GM21786 (cell line): ENCODE data around the gene PPP1R1B.

Experiments
- ATAC-seq: cut with Tn5 transposase; IDR thresholded peaks from one replicate; pipeline ENCODE4 v1.9.1; 2021; ENCODE audit not compliant: unreplicated experiment

Gene PPP1R1B

DNA sequence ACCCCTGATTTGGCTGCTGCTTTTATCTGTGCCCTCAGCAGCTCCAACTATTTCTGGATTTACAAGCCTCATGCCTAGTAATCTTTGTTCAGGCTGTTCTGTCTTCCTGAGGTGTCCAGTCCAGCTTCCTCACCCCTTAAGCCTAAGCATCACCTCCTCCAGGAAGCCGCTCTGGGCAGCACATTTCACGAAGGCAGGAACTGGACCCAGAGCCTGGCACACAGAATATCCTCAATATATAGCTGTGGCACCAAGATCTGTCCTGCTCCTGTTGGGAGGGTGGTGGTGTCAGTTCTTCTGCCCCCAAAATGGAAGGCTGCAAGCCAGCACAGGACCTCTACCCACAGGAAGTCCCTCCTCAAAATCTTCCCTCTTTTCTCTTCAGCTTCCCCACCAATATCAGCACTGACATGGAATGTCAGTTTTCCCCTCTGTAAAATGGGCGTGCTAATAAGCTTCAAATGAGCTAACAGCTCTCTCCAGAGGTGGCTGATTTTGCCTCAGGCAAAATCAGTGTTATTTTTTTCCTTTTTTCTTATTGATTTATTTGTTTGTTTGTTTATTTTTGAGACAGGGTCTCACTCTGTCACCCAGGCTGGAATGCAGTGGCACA is 12.1 kb upstream of the PPP1R1B start:
- no peak for ATAC-seq

DNA sequence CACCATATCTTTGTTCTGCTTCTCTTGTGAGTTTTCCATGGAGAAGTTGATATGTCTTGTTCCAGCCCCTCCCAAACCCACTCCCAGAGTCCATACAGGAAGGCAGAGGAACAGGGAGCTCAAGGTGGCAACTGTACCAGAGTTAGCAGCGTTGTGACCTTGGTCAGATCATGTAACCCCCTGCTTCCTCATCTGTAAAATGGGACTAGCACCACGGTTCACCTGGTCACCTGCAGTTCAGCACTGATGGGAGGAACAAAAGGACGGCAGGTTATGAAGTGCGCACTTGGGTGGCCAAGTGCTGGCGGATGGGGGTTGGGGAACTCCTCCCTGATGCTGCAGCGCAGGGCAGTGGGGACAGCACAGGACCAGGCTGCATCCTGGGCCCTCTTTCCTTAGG is 11.3 kb upstream of the PPP1R1B start:
- ATAC-seq: no peak

DNA sequence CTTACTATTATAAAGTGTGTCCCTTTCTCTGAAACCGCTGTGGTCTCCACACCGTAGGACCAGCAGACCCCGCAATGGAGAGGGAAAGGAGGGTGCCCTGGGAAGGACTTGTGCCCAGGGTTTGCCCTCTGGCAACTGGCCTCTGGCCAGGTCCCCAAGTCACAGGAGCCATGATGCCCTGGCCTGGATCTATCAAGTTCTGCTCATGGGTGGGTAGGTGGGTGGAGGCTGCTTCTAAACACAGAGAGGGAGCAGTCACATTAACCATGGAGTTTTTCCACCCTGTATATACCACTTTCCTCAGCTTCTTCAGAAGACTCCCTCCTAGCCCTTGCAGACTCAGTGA is 9.7 kb upstream of the PPP1R1B start:
- no peak for ATAC-seq

DNA sequence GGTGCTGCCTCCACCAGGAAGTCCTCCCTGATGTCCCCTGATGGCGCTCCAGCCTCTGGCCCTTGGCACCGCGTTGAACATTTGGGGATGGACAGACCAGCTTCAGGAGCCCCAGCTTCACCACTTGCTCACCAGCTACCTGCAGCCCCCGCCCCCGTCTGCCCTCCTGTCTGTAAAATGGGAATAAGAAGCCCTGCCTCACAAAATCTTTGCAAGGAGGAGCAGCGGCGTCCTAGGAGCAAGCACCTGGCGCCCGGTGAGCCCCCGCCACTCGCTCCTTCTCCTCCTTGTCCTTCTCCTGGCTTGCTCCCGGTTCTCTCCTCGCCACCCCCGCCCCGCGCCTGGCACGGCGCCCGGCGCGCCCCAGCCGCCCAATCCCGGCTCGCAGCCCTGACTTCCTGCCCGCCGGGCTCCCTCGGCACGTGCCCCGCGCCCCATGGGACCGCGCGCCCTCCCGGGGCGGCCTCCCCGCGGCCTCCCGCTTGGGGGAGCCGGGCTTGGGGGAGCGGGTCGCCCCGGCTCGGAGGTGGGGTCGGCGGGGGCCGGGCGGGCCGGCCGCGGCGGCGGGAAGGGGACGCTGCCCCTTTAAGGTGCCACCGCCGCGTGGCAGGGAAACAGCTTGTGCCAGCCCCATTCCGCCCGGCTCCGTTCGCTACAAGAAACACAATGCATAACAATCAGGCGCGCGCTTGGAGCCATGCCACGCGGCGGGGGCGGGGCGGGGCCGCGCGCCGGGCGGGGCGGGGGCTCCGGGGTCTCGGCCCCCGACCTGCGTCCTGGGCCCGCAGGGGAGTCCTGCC is 9.1 kb upstream of the PPP1R1B start:
- ATAC-seq: no peak

DNA sequence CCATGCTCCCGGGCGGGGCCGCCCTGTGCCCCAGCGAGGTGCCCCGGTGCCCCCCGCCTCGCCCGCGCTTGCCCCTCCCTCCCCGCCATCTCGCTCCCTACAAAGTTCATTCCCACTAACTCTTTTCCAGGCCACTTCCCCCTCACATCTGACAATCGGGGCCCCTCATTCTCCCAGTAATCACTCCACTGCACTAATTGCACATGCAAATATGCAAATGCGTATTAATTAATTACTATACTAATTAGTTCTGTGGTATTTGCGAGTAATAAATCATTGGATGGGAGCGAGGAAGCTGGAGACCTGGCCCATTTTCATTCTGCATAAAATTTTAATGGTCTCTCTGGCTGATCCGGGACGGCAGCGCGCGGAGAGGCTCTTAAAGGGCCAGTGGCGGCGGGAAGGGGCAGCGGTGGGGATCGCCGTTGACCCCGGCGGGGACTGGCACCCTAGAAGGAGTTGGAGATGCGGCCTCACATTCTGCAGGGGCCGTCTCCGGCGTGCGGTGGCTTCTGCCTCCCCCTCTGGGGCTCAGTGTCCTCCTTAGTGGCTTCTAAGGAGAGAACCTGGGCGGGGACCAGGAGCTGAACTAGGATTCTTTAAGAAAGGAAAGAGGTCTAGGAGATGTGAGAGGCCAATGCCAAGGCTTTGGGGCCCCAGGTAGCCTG is 8.4 kb upstream of the PPP1R1B start:
- no peak for ATAC-seq

DNA sequence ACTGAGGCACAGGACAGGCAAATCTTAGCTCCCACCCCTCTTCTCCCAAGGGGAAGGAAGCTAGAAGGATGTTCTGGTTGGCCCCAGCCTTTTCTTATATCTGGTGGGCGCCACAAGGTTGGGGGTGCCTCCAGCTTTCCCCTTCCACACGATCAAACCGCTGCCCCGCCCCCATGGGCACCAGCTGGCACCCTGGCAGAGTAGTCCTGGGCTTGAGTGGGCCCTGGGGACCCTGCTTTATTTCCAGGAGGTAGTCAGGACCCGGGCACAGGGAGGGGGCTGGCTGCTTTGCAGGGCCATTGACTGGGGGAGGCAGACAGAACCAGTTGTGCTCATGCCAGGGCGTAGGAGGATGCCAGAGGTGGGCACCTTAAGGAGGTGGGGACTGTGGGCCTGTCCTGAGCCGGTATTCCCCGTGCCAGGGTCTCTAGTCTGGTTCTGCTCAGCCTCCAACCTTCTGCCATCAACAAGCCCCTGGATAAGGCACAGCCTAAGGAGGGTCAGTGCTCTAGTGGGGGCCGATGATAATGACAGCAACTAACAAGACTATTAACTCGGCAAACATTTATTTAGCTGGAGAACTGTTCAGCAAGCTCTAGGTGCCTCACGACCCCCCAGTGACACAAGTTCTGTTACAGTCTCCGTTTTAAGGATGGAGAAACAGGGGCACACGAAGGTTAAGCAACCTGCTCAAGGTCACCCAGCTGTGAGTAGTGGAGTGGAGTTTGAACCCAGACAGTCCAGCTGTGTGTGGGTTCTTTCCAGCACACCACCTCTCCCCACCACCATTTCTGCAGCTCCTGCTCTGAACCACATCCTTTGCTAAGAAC is 7.6 kb upstream of the PPP1R1B start:
- ATAC-seq: no peak

DNA sequence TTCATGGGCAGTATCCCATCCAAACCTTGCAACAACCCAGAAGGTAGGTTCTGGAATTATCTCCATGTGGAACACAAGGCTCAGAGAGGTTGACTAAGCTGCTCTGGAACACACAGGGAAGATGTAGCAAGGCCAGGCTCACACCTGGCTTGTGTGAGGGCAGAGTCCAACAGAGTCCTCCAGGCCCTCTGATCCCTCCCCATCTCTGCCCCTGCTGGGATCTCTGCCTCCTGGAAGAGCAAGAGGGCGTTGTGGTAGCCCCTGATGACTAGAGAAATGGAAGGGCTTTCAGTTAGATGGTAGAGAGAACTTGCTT is 7.0 kb upstream of the PPP1R1B start:
- no peak for ATAC-seq

DNA sequence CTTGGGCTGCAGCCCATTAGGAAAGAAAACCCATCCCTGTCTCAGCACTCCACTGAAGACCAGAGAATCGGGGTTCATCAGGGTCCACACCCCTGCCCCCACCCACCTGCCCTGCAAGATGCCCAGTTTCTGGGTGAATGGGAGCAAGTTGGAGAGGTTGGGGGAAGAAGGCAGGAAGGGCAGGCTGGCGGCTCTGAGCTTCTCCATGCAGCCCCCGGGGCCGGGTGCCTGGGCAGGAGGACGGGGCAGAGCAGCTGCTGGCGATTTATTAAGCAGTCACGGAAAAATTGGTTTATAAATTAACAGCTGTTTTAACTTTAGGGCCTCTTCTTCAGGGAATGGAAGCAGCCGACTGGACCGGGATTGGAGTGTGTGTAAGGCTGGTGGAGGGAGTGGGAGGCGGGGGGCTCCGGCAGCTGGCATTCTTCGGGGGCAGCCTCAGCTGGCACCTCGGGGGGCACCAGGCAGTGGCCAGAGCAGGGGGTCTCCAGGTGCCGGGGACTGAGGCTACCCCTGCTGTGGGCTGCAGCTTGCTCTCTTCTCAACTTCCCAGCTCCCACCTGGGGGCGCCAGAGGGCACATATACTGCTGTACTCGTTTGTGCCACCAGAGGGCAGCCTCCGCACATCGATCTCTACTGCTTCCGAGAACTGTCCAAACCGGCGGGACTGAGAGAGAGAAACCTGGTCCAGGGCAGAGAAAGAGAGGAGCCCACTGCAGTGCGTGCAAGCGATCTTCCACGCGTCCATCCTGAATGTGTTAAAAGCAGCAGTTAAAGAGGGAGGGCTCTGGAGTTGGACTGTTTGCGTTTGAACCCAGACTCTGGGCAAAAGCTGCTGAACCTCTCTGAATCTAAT is 5.0 kb upstream of the PPP1R1B start:
- ATAC-seq: peak; percentile 49

DNA sequence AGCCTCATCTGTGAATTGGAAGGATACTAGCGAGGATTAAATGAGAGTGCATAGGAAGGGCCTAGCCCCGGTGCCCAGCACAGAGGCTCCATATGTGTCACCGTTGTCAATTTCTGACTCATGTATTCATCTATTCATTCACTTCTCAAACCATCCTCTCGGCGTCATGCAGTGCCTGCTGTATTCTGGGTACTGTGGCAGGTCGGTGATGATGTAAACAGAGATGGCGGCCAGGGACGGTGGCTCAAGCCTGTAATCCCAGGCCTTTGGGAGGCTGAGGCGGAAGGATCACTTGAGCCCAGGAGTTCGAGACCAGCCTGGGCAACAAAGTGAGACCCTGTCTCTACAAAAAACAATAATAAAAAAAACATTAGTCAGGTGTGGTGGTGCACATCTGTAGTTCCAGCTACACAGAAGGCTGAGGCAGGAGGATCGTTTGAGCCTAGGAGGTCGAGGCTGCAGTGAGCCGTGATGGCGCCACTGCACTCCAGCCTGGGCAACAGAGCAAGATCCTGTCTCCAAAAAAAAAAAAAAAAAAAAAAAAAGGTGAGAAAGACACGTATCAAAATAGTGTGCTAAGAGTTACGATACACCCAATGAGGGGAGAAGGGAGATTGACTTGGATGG is 4.3 kb upstream of the PPP1R1B start:
- peak; percentile 7 for ATAC-seq

DNA sequence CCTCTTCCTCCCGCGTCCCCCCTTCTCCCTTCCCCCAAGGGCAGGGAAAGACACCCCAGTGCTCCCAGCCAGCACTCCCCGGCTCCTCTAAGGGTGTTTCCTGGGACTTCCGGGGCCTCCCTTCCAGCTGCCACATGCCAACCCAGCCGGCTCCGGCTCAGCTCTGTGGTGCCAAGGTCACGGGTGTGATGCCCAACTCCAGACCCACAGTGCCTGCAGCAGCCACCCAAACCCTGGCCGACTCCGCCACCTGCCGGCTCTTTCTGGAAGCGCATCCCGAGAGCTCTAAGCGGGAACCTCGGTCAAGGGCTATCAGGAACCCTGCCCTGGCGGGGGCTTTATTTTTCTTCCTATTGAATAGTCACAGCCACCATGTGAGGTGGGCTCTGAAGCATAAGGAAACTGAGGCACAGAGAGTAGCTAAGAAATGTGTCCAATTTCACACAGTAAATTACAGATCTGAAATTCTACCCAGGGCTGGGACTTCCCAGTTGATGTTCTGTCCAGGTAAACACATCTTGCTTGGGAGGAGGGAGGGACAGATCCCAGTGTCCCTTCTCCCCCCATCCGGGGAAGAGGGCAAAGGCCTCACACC is 3.3 kb upstream of the PPP1R1B start:
- no peak for ATAC-seq

DNA sequence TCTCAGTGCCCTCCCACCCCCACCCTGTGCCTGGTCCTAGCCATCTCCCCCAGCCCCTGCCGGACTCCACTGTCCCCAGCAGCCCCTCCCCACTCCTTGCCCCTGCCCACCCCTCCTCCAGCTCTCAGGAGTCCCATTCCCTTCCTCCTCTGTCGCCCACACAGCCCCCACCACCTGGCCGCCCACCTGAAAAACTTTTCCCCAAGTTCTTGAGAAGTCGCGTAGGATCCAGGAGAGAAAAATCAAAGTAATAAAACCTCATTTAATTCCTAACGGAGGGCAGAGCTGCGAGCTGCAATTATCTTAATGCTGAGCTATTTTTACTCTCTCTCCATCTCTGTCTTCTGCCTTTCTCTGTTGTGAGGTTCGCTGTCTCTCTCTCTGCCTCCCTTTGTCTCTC is 2.4 kb upstream of the PPP1R1B start:
- no peak for ATAC-seq

DNA sequence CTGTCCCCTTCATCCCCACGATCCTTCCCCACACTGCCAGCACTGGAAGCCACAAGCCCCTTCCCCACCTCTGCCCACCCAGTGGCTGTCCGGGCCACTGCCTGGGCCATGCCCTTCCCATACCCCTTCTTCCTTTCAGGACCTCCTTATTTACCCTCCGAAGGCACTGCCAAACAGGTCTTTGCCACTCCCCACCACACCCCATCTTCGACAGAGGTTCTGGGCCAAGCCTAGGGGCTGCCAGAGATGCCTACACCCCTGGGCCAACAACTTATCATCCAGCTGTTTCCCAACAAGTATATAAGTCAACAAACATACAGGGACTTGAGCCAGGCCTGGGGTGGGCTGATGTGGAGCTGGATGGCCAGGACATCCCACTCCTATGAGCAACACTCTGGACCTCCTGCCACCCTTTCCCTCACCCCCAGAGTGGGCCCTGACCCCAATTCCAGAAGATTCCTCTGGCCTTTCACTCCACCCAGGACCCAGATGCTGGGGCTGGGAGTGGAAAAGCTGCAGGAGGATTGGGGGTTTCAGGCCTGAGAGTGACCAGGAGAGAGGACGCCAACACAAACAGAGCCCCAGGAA is 1.5 kb upstream of the PPP1R1B start:
- no peak for ATAC-seq

DNA sequence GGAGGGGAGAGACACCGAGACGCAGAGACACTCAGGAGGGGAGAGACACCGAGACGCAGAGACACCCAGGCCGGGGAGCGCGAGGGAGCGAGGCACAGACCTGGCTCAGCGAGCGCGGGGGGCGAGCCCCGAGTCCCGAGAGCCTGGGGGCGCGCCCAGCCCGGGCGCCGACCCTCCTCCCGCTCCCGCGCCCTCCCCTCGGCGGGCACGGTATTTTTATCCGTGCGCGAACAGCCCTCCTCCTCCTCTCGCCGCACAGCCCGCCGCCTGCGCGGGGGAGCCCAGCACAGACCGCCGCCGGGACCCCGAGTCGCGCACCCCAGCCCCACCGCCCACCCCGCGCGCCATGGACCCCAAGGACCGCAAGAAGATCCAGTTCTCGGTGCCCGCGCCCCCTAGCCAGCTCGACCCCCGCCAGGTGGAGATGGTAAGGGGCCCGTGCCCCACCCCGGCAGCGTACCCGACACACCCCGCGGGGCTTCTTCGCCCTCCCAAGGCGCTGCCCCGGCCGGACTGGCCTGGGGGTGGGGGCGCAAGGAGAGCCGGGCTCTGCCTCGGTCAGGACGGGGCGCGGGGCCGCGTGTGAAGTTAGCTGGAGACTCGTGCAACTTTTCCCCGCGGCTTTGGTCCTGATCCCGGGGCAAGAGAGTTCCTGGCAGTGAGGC is 427 bp downstream of the PPP1R1B start:
- ATAC-seq: no peak

DNA sequence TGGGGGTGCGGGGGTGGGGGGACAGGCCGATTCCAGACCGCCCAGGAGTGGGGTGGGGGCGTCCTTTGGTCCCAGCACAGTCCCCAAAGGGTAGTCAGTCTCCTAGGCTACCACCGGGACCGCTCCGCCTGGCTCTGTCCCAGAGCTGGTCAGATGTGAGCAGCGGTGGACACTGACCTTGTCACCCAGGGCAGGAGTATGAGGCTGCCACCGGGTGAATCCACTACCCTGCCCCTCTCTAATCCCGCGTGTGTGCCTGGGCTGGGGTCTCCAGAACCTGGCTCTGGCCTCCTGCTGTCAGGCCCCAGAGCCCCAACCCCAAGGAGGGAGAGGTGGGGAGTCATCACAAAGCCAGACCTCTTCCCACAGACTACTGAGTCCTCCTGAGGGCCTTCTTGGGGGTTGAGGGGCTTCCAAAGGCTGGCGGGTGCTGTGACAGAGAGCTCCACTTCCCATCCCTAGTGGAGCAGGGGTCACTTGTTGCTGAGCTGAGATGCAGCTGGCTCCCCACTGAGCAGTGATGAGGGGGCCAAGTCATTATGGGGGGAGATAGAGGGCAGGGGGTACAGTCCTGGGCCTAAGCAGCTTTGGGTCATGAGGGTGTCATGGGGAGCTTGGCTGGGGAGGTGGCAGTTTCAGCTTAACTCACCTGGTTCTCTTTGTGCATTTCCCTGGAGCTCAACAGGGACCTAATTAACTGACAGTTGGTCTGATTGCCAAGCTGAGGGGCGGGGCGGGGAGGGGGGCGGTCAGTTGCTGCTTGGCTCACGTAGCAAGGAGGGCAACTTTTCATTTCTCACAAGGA is 1.2 kb downstream of the PPP1R1B start:
- no peak for ATAC-seq

DNA sequence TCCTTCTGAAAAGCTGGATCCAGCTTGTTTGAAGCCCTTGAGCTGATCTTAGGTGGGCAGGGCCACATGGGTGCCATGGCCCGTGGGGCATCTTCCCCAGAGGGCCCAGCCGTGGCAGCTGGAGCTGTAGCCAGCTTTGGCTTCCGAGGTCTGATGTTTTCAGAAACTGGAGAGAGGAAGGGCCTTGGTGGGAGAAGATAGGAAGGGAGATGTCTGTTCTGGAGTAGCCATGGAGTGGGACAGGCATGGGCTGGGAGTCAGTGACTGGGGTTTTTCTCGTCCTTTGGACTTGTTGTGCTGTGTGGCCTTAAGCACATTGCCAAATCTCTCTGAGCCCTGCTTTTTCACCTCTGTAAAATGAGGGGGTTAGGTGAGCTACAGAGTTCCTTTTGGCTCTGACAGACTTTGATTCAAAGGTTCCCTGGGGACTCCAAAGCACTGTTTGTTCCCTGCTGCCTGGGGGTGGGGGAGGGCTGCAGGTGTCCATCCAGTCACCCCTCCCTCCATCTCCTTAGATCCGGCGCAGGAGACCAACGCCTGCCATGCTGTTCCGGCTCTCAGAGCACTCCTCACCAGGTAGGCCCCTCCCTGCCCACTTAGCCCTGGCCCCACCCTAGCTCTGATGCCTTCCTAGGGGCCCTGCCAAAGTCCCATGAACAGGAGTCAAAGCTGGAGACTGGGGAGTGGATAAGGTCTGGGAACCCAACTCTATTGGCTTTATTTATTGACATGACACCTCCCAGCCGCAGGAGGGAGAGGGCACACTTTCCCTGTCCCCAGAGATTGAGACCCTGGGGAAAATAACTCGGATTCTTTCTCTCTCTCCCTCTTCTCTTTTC is 2.1 kb downstream of the PPP1R1B start:
- ATAC-seq: no peak

DNA sequence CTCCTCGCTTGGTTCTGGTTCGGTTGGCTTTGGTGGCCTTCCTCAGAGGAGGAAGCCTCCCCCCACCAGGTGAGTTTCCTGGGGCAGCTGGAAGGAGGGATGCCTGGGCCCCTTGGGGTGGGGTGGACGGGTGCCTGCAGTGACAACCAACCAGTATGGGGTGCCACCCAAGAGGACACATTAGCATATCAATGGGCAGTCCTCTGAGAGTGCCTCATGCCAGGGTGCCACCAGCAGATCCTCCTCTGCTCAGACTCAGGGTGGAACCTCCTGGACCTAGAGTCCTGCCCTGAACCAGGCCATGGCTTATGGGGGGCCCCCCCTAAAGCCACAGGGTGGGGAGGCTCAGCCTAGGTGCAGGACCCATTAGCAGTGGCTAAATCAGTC is 2.7 kb downstream of the PPP1R1B start:
- ATAC-seq: no peak

DNA sequence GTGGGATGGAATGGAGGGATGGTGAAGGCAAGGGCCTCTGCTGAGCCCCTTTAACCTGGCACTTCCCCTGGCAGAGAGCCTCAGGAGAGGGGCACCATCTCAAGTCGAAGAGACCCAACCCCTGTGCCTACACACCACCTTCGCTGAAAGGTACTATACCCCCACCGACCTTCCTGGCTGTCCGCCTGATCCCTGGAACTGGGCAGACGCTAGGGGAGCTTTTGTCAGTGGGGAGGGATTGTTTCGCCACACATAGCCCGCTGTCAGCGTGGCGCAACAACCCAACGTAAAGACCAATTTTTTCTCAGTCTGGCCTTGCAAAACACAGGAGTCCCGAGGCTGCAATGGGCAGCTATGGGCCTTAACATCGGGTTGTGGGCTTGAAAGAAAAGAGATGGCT is 3.1 kb downstream of the PPP1R1B start:
- ATAC-seq: no peak
